ENCODE data around the gene KIAA0408.
"Not testable (repeated sequence)": the region's sequence is repeated elsewhere in the genome, so short reads cannot be mapped to it uniquely, and the experiment has no call there.

The KIAA0408 gene

DNA sequence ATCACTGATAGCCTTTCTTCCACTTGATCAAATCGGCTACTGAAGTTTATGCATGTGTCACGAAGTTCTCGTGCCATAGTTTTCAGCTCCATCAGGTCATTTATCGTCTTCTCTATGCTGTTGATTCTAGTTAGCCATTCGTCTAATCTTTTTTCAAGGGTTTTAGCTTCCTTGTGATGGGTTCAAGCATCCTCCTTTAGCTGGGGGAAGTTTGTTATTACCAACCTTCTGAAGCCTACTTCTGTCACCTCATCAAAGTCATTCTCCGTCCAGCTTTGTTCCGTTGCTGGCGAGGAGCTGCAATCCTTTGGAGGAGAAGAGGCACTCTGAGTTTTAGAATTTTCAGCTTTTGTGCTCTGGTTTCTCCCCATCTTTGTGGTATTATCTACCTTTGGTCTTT is 47.2 kb downstream of the KIAA0408 start:
- DNase-seq (ENCODE audit: low read depth in 2 of 2) = not testable (repeated sequence)
